H9 (cell line): ENCODE data around the gene PLPPR2. TPM values are rescaled to one million over a fixed set of nuclear protein-coding genes. Genes with fewer than 3 reads are reported as not detected.

Experiments used
- DNase-seq: peaks from one replicate; pipeline ENCODE4 v3.0.0-alpha.2; 2017
- H2AFZ ChIP-seq: one replicate; pipeline ENCODE4 v1.6.1; 2013; ENCODE audit warnings: mild to moderate bottlenecking, low read length, control low read depth, moderate library complexity
- H2AK5ac ChIP-seq: 2 replicates; pipeline ENCODE4 v1.6.1; 2013; ENCODE audit warnings: low read length, control low read depth, mixed read lengths; ENCODE audit not compliant: insufficient read length
- H2BK120ac ChIP-seq: one replicate; pipeline ENCODE4 v1.6.1; 2013; ENCODE audit warnings: low read depth, mild to moderate bottlenecking, low read length, control low read depth, inconsistent platforms; ENCODE audit not compliant: poor library complexity, severe bottlenecking
- H2BK12ac ChIP-seq: 2 replicates; pipeline ENCODE4 v1.6.1; 2013; ENCODE audit warnings: low read length, control low read depth, mixed read lengths, low read depth; ENCODE audit not compliant: insufficient read length
- H2BK15ac ChIP-seq: 2 replicates; pipeline ENCODE4 v1.6.1; 2013; ENCODE audit warnings: low read depth, low read length, control low read depth
- H2BK20ac ChIP-seq: one replicate; pipeline ENCODE4 v1.6.1; 2013; ENCODE audit warnings: low read depth, mild to moderate bottlenecking, low read length, control low read depth, inconsistent platforms; ENCODE audit not compliant: poor library complexity, severe bottlenecking
- H2BK5ac ChIP-seq: 2 replicates; pipeline ENCODE4 v1.6.1; 2013; ENCODE audit warnings: low read length, control low read depth, mixed read lengths; ENCODE audit not compliant: insufficient read length
- H3K14ac ChIP-seq: 2 replicates; pipeline ENCODE4 v1.6.1; 2013; ENCODE audit warnings: low read length, control low read depth; ENCODE audit not compliant: insufficient read depth
- H3K18ac ChIP-seq: 2 replicates; pipeline ENCODE4 v1.6.1; 2013; ENCODE audit warnings: low read depth, mild to moderate bottlenecking, mixed read lengths, low read length, control low read depth; ENCODE audit not compliant: insufficient read length
- H3K23ac ChIP-seq: 2 replicates; pipeline ENCODE4 v1.6.1; 2013; ENCODE audit warnings: low read length, control low read depth, mixed read lengths, low read depth; ENCODE audit not compliant: insufficient read length
- H3K23me2 ChIP-seq: 2 replicates; pipeline ENCODE4 v1.6.1; 2013; ENCODE audit warnings: low read depth, mild to moderate bottlenecking, mixed read lengths, low read length, control low read depth; ENCODE audit not compliant: insufficient read length, poor library complexity, severe bottlenecking
- H3K27ac ChIP-seq: 2 replicates; pipeline ENCODE4 v1.5.1; 2013; ENCODE audit warnings: low read length, control low read depth, mixed read lengths, low read depth; ENCODE audit not compliant: insufficient read length
- H3K27me3 ChIP-seq: 2 replicates; pipeline ENCODE4 v1.6.1; 2013; ENCODE audit warnings: low read length, control low read depth, inconsistent platforms; ENCODE audit not compliant: insufficient read depth
- H3K4ac ChIP-seq: 2 replicates; pipeline ENCODE4 v1.6.1; 2013; ENCODE audit warnings: low read depth, mild to moderate bottlenecking, control low read depth, inconsistent platforms, low read length, moderate library complexity
- H3K4me1 ChIP-seq: 2 replicates; pipeline ENCODE4 v1.6.1; 2013; ENCODE audit warnings: low read length, control low read depth, inconsistent platforms; ENCODE audit not compliant: insufficient read depth
- H3K4me2 ChIP-seq: 2 replicates; pipeline ENCODE4 v1.6.1; 2013; ENCODE audit warnings: low read length, control low read depth, mixed read lengths; ENCODE audit not compliant: insufficient read length, insufficient read depth
- H3K56ac ChIP-seq: 2 replicates; pipeline ENCODE4 v1.6.1; 2013; ENCODE audit warnings: low read depth, mild to moderate bottlenecking, mixed read lengths, low read length, control low read depth; ENCODE audit not compliant: insufficient read length
- H3K79me1 ChIP-seq: 2 replicates; pipeline ENCODE4 v1.6.1; 2013; ENCODE audit warnings: low read depth, mild to moderate bottlenecking, moderate library complexity, low read length, control low read depth, inconsistent platforms; ENCODE audit not compliant: insufficient read depth, poor library complexity, severe bottlenecking
- H3K79me2 ChIP-seq: 2 replicates; pipeline ENCODE4 v1.6.1; 2013; ENCODE audit warnings: low read length, control low read depth, inconsistent platforms; ENCODE audit not compliant: insufficient read depth
- H3K9ac ChIP-seq: 2 replicates; pipeline ENCODE4 v1.6.1; 2013; ENCODE audit warnings: low read length, control low read depth, mixed read lengths; ENCODE audit not compliant: insufficient read length; ENCODE audit errors: extremely low read depth
- H3K9me3 ChIP-seq: one replicate; pipeline ENCODE4 v1.6.1; 2013; ENCODE audit warnings: low read depth, low read length, inconsistent platforms; ENCODE audit not compliant: control insufficient read depth
- H3T11ph ChIP-seq: one replicate; pipeline ENCODE4 v1.6.1; 2013; ENCODE audit warnings: mild to moderate bottlenecking, low read length, control low read depth, inconsistent platforms
- H4K20me1 ChIP-seq: one replicate; pipeline ENCODE4 v1.6.1; 2013; ENCODE audit not compliant: control insufficient read depth, insufficient read length, insufficient read depth
- H4K5ac ChIP-seq: 2 replicates; pipeline ENCODE4 v1.6.1; 2013; ENCODE audit warnings: low read depth, mild to moderate bottlenecking, mixed read lengths, low read length, control low read depth; ENCODE audit not compliant: insufficient read length
- H4K8ac ChIP-seq: replicated peaks from 2 replicates; pipeline ENCODE4 v1.6.1; 2013; ENCODE audit warnings: low read length, control low read depth, mixed read lengths, low read depth; ENCODE audit not compliant: insufficient read length
- H4K91ac ChIP-seq: 2 replicates; pipeline ENCODE4 v1.6.1; 2013; ENCODE audit warnings: low read depth, mild to moderate bottlenecking, moderate library complexity, mixed read lengths, low read length, control low read depth; ENCODE audit not compliant: insufficient read length
- H3K27ac Mint-ChIP-seq, 3 experiments: 2 replicates in 2 of 3; 3 replicates in 1 of 3; pipeline ENCODE4 v1.8.0; 2020 to 2021; ENCODE audit warnings: mixed read lengths in 3 of 3, mild to moderate bottlenecking in 1 of 3, moderate library complexity in 1 of 3
- H3K27me3 Mint-ChIP-seq: 2 replicates; pipeline ENCODE4 v1.8.0; 2021; ENCODE audit warnings: low read depth, mild to moderate bottlenecking, moderate library complexity, mixed read lengths
- H3K36me3 Mint-ChIP-seq, 3 experiments: 2 replicates in 2 of 3; 3 replicates in 1 of 3; pipeline ENCODE4 v1.8.0; 2020 to 2021; ENCODE audit warnings: low read depth in 3 of 3, mixed read lengths in 3 of 3; ENCODE audit not compliant: insufficient read depth in 1 of 3
- H3K4me1 Mint-ChIP-seq, 2 experiments: 2 replicates each; pipeline ENCODE4 v1.8.0; 2020; ENCODE audit warnings: mixed read lengths in 2 of 2
- H3K4me3 Mint-ChIP-seq, 2 experiments: 2 replicates in 1 of 2; 3 replicates in 1 of 2; pipeline ENCODE4 v1.8.0; 2020 to 2021; ENCODE audit warnings: mild to moderate bottlenecking in 2 of 2, mixed read lengths in 2 of 2, moderate library complexity in 1 of 2
- H3K9me3 Mint-ChIP-seq, 2 experiments: 2 replicates in 1 of 2; 3 replicates in 1 of 2; pipeline ENCODE4 v1.8.0; 2020; ENCODE audit warnings: mild to moderate bottlenecking in 2 of 2, mixed read lengths in 2 of 2, moderate library complexity in 1 of 2
- CTCF ChIP-seq: fragments of 200-600 bp; sonication (generic); conservative IDR thresholded peaks from 3 replicates; pipeline ENCODE4 v1.8.0; 2021; ENCODE audit warnings: antibody characterized with exemption, mild to moderate bottlenecking
- WGBS: extraction: QIAGEN DNeasy Blood & Tissue Kit; methylation state at CpG from one replicate; pipeline ENCODE4 v1.1.7; 2013; ENCODE audit warnings: missing lambda C conversion rate, low lambda C conversion rate, mixed read lengths; ENCODE audit not compliant: insufficient read length; ENCODE audit errors: extremely low coverage; 5-methylcytosine and 5-hydroxymethylcytosine counted together
- total RNA-seq: library from RNA; stranded (reverse); gene quantifications from 2 replicates; pipeline ENCODE4 v1.2.1, GENCODE V29; 2021

PLPPR2 gene
- total RNA-seq, 1 experiment from 2014 or later: 8.0 TPM

GRCh38 chr19:11325544-11325943, 29.7 kb upstream of the PLPPR2 start:
- Histone ChIP-seq H3K9me3 (no peaks in the 10 kb centered on the region), H4K5ac (no peak overlapping the region), H4K91ac (no peak overlapping the region), H3K79me1 (no peaks in the 10 kb centered on the region), H3K4ac (no peak overlapping the region), H2BK15ac (no peak overlapping the region), H2BK120ac (no peak overlapping the region), H3K27me3 (no peaks in the 10 kb centered on the region), H3K79me2 (no peaks in the 10 kb centered on the region), H2AK5ac (no peak overlapping the region), H3K9ac (no peak overlapping the region), H3K56ac (no peak overlapping the region), H4K20me1 (no peaks in the 10 kb centered on the region), H2BK5ac (no peak overlapping the region), H2BK12ac (no peak overlapping the region), H3K4me1 (no peaks in the 10 kb centered on the region), H4K8ac (no peak overlapping the region), H2AFZ (no peak overlapping the region), H3K18ac (no peak overlapping the region), H3K27ac (no peak overlapping the region), H3K23ac (no peak overlapping the region), H3T11ph (no peak overlapping the region), H3K23me2 (no peaks in the 10 kb centered on the region), H3K14ac (no peak overlapping the region), H2BK20ac (no peak overlapping the region), H3K4me2 (no peak overlapping the region)
- Mint-ChIP-seq H3K4me1 (peaks cover 6 to 11% of the 10 kb centered on the region in 2 experiments), H3K27me3 (peaks cover 2% of the 10 kb centered on the region; the same call in 1 of the 2 replicates), H3K27ac (no peak overlapping the region), H3K9me3 (no peaks in the 10 kb centered on the region), H3K4me3 (no peak overlapping the region), H3K36me3 (peaks cover 0 to 15% (median 13%) of the 10 kb centered on the region in 3 experiments; a peak in 4 of 7 replicates)
- no peak for DNase-seq
- no CpG with 5 or more reads among the region's 7 CpGs for WGBS
- no peak for TF ChIP-seq CTCF
